HepG2 (cell line): Measurements from ENCODE around the gene KRT2. TPM values are rescaled to one million over a fixed set of nuclear protein-coding genes. Genes with fewer than 3 reads are reported as not detected.

Source experiments
- ATAC-seq: fragments of 200-7000 bp; cut with Tn5 transposase; 3 replicates; pipeline ENCODE4 v1.9.1; 2020; ENCODE audit warnings: mild to moderate bottlenecking, moderate library complexity
- BruUV-seq: library from RNA; stranded (reverse); fragments of 400-500 nt; replicated peaks from 2 replicates; lab custom pipeline; 2021; lab: Mats Ljungman, UMichigan
- CTCF ChIA-PET: fragments of 300-600 bp; formaldehyde crosslinking; extraction: SDS; loops from one replicate; lab custom pipeline; 2021; ENCODE audit warnings: low total read pairs, inconsistent platforms, low intra/inter-chr PET ratio; lab: Yijun Ruan, JAX
- POLR2A ChIA-PET: fragments of 350-600 bp; sonication (Branson Sonifier 250); formaldehyde crosslinking; loops from one replicate; lab custom pipeline; 2020; ENCODE audit warnings: antibody characterized with exemption, inconsistent platforms; lab: Yijun Ruan, JAX
- DNase-seq: peaks from one replicate; pipeline ENCODE4 v3.0.0-alpha.2; 2015; ENCODE audit warnings: low spot score
- FAIRE-seq: peaks from 3 replicates; lab custom pipeline; 2011; peaks lifted over from hg19 to GRCh38; lab: Jason Lieb, UNC
- H2AFZ ChIP-seq: one replicate; pipeline ENCODE4 v1.6.1; 2011; ENCODE audit warnings: low read length, inconsistent platforms
- H3K27ac ChIP-seq: fragments of 300-600 bp; 3 replicates; pipeline ENCODE4 v1.8.0; 2011; ENCODE audit warnings: mixed run types, mild to moderate bottlenecking, mixed read lengths, low read length, inconsistent platforms; ENCODE audit not compliant: insufficient read depth; ENCODE audit errors: extremely low read length
- H3K27me3 ChIP-seq, 2 experiments: fragments of 200-600 bp in 1 of 2; 2 replicates in 1 of 2; 3 replicates in 1 of 2; pipeline versions ENCODE4 v1.6.0 to v1.8.0; 2011; ENCODE audit warnings: low read length in 2 of 2, mild to moderate bottlenecking in 2 of 2, moderate library complexity in 2 of 2, inconsistent platforms in 1 of 2; ENCODE audit not compliant: insufficient read depth in 2 of 2, control insufficient read depth in 1 of 2
- H3K36me3 ChIP-seq, 2 experiments: fragments of 200-600 bp in 1 of 2; replicated peaks in 1 of 2; 2 replicates in 1 of 2; 3 replicates in 1 of 2; pipeline versions ENCODE4 v1.5.1 to v1.8.0; 2011; ENCODE audit warnings: low read length in 2 of 2, inconsistent platforms in 1 of 2; ENCODE audit not compliant: insufficient read depth in 2 of 2, control insufficient read depth in 1 of 2
- H3K4me1 ChIP-seq: 2 replicates; pipeline ENCODE4 v1.5.1; 2012; ENCODE audit warnings: low read length, inconsistent platforms; ENCODE audit not compliant: insufficient read depth
- H3K4me2 ChIP-seq: 2 replicates; pipeline ENCODE4 v1.6.0; 2011; ENCODE audit warnings: low read depth, low read length, inconsistent platforms
- H3K4me3 ChIP-seq, 3 experiments: fragments of 200-600 bp in 1 of 3; sonication (generic), shearing (Covaris generic) in 1 of 3; replicated peaks in 1 of 3; 2 replicates each; pipeline ENCODE4 v1.5.1; 2011 to 2016; ENCODE audit warnings: low read length in 3 of 3, inconsistent platforms in 2 of 3, low read depth in 2 of 3, mild to moderate bottlenecking in 2 of 3, control low read depth in 1 of 3, mixed read lengths in 1 of 3; ENCODE audit not compliant: insufficient read depth in 1 of 3
- H3K79me2 ChIP-seq: one replicate; pipeline ENCODE4 v1.6.1; 2011; ENCODE audit warnings: low read length, inconsistent platforms; ENCODE audit not compliant: insufficient read depth
- H3K9ac ChIP-seq: 2 replicates; pipeline ENCODE4 v1.6.0; 2011; ENCODE audit warnings: mild to moderate bottlenecking, low read depth, low read length, inconsistent platforms; ENCODE audit not compliant: insufficient read depth
- H3K9me3 ChIP-seq: 2 replicates; pipeline ENCODE4 v1.5.1; 2012; ENCODE audit warnings: mild to moderate bottlenecking, low read length
- H4K20me1 ChIP-seq: 2 replicates; pipeline ENCODE4 v1.6.0; 2011; ENCODE audit warnings: inconsistent platforms, mild to moderate bottlenecking, low read length, moderate library complexity; ENCODE audit not compliant: insufficient read depth
- CHD4 ChIP-seq: fragments of 200-600 bp; sonication (generic); IDR thresholded peaks from 2 replicates; pipeline ENCODE4 v1.7.0; 2017; ENCODE audit warnings: mild to moderate bottlenecking, low read length, borderline replicate concordance
- CREM ChIP-seq, 2 experiments: sonication (generic) in 1 of 2; formaldehyde crosslinking in 1 of 2; IDR thresholded peaks; 2 replicates each; pipeline versions ENCODE4 v1.4.0 to v1.6.1; 2016 to 2020; ENCODE audit warnings: antibody characterized with exemption in 1 of 2, mild to moderate bottlenecking in 1 of 2, missing genetic modification reagents in 1 of 2
- EZH2 ChIP-seq: conservative IDR thresholded peaks from 2 replicates; pipeline ENCODE4 v1.6.1; 2012; ENCODE audit warnings: mild to moderate bottlenecking, low read depth, low read length, moderate library complexity
- GABPB1 ChIP-seq: IDR thresholded peaks from 2 replicates; pipeline ENCODE4 v1.6.1; 2016; ENCODE audit warnings: mild to moderate bottlenecking, missing genetic modification reagents, moderate library complexity, missing compliant biosample characterization
- GRHL1 ChIP-seq: sonication (generic); formaldehyde crosslinking; conservative IDR thresholded peaks from 2 replicates; pipeline ENCODE4 v1.8.0; 2022; ENCODE audit warnings: missing genetic modification reagents
- KLF16 ChIP-seq, 2 experiments: sonication (generic) in 1 of 2; formaldehyde crosslinking in 1 of 2; IDR thresholded peaks; 2 replicates each; pipeline versions ENCODE4 v1.6.1 to v1.8.0; 2016 to 2023; ENCODE audit warnings: missing genetic modification reagents in 2 of 2, missing compliant biosample characterization in 1 of 2
- PHF20 ChIP-seq: sonication (generic); formaldehyde crosslinking; IDR thresholded peaks from 2 replicates; pipeline ENCODE4 v1.5.0; 2020; ENCODE audit warnings: mild to moderate bottlenecking, missing genetic modification reagents
- SNAPC2 ChIP-seq: sonication (generic); formaldehyde crosslinking; IDR thresholded peaks from 2 replicates; pipeline ENCODE4 v1.8.1; 2022; ENCODE audit warnings: mild to moderate bottlenecking, missing genetic modification reagents
- XRCC5 ChIP-seq: fragments of 200-400 bp; formaldehyde crosslinking; optimal IDR thresholded peaks from 2 replicates; pipeline ENCODE3; 2017; ENCODE audit warnings: mild to moderate bottlenecking, low read length
- ZMYM3 ChIP-seq: sonication (generic); formaldehyde crosslinking; IDR thresholded peaks from 2 replicates; pipeline ENCODE4 v1.5.1; 2020; ENCODE audit warnings: mild to moderate bottlenecking, missing genetic modification reagents
- ZNF292 ChIP-seq: sonication (generic); formaldehyde crosslinking; IDR thresholded peaks from 2 replicates; pipeline ENCODE4 v1.8.1; 2022; ENCODE audit warnings: mild to moderate bottlenecking, low read depth, missing genetic modification reagents, borderline replicate concordance
- in situ Hi-C: cut with HindIII; loops from 2 replicates; pipeline ENCODE4 v1.10.0; 2017; ENCODE audit warnings: low pct_unique_long_range_greater_than_20kb; ENCODE audit not compliant: extremely low pct_ligation_motif_present
- intact Hi-C: fragments of 100-400 bp; cut with micrococcal nuclease; formaldehyde crosslinking; loops from one replicate; pipeline ENCODE4 v1.10.0; 2022; ENCODE audit not compliant: unreplicated experiment
- polyA plus RNA-seq, 8 experiments: library from polyadenylated mRNA; depleted of rRNA in 3 of 8; stranded (reverse) in 7 of 8; unstranded in 1 of 8; fragments of >200 nt; fragmentation: Illumina TruSeq in 4 of 8; extraction: Trizol in 4 of 8; gene quantifications; 2 replicates each; pipeline versions ENCODE4 v1.2.1 to v1.2.3, GENCODE V29; 2011 to 2016; ENCODE audit warnings: low read depth in 4 of 8, missing spikeins in 1 of 8, mixed read lengths in 1 of 8; ENCODE audit not compliant: insufficient read depth in 1 of 8
- total RNA-seq, 5 experiments: library from RNA; depleted of rRNA; stranded (reverse); fragments of >200 nt; fragmentation: Illumina TruSeq; extraction: Trizol; gene quantifications; 2 replicates each; pipeline ENCODE4 v1.2.3, GENCODE V29; 2016; ENCODE audit warnings: low read depth in 1 of 5
- TF ChIP-seq, protein P1 (sequence below): sonication (generic); formaldehyde crosslinking; IDR thresholded peaks from 2 replicates; pipeline ENCODE4 v1.5.0; 2020; ENCODE audit warnings: mild to moderate bottlenecking, missing genetic modification reagents, borderline replicate concordance

The KRT2 gene
- total and polyA plus RNA-seq, 2 of the 13 experiments (the other 11 are each of a cell fraction or from before 2014, with no cell fraction given) = not detected

DNA sequence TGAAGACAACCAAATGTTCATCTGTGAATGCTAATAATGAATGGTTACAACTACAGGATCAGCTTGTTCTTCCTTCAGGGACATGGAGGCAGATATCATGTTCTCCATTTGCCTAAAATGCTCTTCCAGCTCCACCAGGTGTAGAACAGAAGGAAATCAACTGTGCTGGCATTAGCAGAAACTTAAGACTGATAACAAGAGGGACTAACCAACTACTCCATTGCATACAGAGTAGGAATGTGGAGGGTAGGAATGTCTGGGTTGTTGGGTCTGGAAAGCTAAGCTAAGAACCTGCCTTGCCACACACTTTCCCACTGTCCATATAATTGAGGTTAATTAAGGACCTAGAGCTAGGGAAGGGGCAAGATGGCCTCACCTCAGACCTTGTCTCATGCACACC is 11.4 kb upstream of the KRT2 start (continued):
- TF ChIP-seq GRHL1 (CRISPR knock-in tag) (no peak), SNAPC2 (no peak), CREM (IDR thresholded peaks at IDR 0.05) (no peak), CREM (CRISPR knock-in tag; IDR thresholded peaks at IDR 0.05) (no peak)
- TF ChIP-seq, all 625 proteins: peak for 0

- no peak overlapping the region for H3K4me3 ChIP-seq
- no peak overlapping the region for H2AFZ ChIP-seq
- no peak overlapping the region for H3K27ac ChIP-seq
- no TSS peak for BruUV-seq
- no peaks in the 10 kb centered on the region for H3K9me3 ChIP-seq
- H3K4me2 ChIP-seq = no peak overlapping the region
- ChIA-PET POLR2A (no interaction called here), CTCF (no interaction called here)
- H3K27me3 ChIP-seq = peaks cover 3 to 21% of the 10 kb centered on the region in 2 experiments; a peak in 4 of 5 replicates
- H3K79me2 ChIP-seq = no peaks in the 10 kb centered on the region
- no peak for DNase-seq
- H3K4me1 ChIP-seq = no peaks in the 10 kb centered on the region
- no peak for FAIRE-seq
- H3K9ac ChIP-seq = no peak overlapping the region
- in situ Hi-C loops (no loop called here), intact Hi-C loops (no loop called here)
- no peaks in the 10 kb centered on the region for H4K20me1 ChIP-seq
- no peak for ATAC-seq
- H3K36me3 ChIP-seq = no peaks in the 10 kb centered on the region
- TF ChIP-seq EZH2 = no peak
- no peak for TF ChIP-seq XRCC5
- no peak for TF ChIP-seq ZNF292 (CRISPR knock-in tag)
- TF ChIP-seq GABPB1 (CRISPR knock-in tag) = no peak
- TF ChIP-seq CHD4 = no peak
- no peak for TF ChIP-seq ZMYM3 (CRISPR knock-in tag)
- TF ChIP-seq KLF16 (CRISPR knock-in tag; IDR thresholded peaks at IDR 0.05) = no peak
- TF ChIP-seq, protein P1, sequence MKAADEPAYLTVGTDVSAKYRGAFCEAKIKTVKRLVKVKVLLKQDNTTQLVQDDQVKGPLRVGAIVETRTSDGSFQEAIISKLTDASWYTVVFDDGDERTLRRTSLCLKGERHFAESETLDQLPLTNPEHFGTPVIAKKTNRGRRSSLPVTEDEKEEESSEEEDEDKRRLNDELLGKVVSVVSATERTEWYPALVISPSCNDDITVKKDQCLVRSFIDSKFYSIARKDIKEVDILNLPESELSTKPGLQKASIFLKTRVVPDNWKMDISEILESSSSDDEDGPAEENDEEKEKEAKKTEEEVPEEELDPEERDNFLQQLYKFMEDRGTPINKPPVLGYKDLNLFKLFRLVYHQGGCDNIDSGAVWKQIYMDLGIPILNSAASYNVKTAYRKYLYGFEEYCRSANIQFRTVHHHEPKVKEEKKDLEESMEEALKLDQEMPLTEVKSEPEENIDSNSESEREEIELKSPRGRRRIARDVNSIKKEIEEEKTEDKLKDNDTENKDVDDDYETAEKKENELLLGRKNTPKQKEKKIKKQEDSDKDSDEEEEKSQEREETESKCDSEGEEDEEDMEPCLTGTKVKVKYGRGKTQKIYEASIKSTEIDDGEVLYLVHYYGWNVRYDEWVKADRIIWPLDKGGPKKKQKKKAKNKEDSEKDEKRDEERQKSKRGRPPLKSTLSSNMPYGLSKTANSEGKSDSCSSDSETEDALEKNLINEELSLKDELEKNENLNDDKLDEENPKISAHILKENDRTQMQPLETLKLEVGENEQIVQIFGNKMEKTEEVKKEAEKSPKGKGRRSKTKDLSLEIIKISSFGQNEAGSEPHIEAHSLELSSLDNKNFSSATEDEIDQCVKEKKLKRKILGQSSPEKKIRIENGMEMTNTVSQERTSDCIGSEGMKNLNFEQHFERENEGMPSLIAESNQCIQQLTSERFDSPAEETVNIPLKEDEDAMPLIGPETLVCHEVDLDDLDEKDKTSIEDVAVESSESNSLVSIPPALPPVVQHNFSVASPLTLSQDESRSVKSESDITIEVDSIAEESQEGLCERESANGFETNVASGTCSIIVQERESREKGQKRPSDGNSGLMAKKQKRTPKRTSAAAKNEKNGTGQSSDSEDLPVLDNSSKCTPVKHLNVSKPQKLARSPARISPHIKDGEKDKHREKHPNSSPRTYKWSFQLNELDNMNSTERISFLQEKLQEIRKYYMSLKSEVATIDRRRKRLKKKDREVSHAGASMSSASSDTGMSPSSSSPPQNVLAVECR = no peak
- TF ChIP-seq PHF20 = no peak
Observed at GRCh38 chr12:52662918-52663229, 10.9 kb upstream of the KRT2 start.
